Left colon (tissue), 2 donors: ENCODE results near the gene APC. TPM values are rescaled to one million over a fixed set of nuclear protein-coding genes. Genes with fewer than 3 reads are reported as not detected.
"Not testable (repeated sequence)": the region's sequence is repeated elsewhere in the genome, so short reads cannot be mapped to it uniquely, and the experiment has no call there.

Experiments used
- ATAC-seq: fragments of 200-7000 bp; cut with Tn5 transposase; one replicate; pipeline ENCODE4 v1.9.1; 2020; ENCODE audit warnings: mild to moderate bottlenecking, moderate library complexity
- DNase-seq, 2 donors: peaks; one replicate each; pipeline ENCODE4 v3.0.0-alpha.2; 2020
- intact Hi-C, 2 donors: fragments of 100-400 bp; cut with DNase I in 1 of 2; cut with micrococcal nuclease in 1 of 2; formaldehyde crosslinking; loops; one replicate each; pipeline versions ENCODE4 v1.11.2 to v1.14.0; 2022; cut with DNase I, micrococcal nuclease
- total RNA-seq, 2 donors: library from RNA; stranded (reverse); fragmentation: NEBNext Ultra II Directional; extraction: Animal tissue kit (Norgen Biotek cat#: 25700); gene quantifications; one replicate each; pipeline ENCODE4 v1.2.1, GENCODE V29; 2021
- donor health status: DM: no; HTN: no; CAD: no.
- donor health status: DM: yes; HTN: yes; CAD: no.

APC gene
- total RNA-seq, 2 donors from 2014 or later: 48.0 to 52.9 TPM

- intact Hi-C loops: no loop called here
- DNase-seq (no peak), ATAC-seq (no peak)
Observed at GRCh38 chr5:112710896-112711295, 26.8 kb upstream of the APC start.

- ATAC-seq (no peak), DNase-seq (no peak)
- intact Hi-C loops: no loop called here
Observed at GRCh38 chr5:112711436-112711835, 26.2 kb upstream of the APC start.

GRCh38 chr5:112713206-112713605 is 24.5 kb upstream of the APC start:
- ATAC-seq (no peak), DNase-seq (no peak)
- intact Hi-C loops: no loop called here

DNA sequence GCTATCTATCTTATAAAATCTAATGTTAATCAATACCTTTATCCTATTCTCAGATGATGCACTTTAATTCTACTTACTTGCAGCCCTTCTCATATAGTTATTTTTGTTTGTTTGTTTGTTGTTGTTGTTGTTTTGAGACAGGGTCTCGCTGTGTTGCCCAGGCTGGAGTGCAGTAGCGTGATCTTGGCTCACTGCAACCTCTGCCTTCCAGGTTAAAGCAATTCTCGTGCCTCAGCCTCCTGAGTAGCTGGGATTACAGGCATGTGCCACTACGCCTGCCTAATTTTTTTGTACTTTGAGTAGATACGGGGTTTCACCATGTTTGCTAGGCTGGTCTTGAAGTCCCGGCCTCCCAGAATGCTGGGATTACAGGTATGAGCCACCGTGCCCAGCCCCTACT is 20.8 kb upstream of the APC start:
- intact Hi-C loops: not testable (repeated sequence)

DNA sequence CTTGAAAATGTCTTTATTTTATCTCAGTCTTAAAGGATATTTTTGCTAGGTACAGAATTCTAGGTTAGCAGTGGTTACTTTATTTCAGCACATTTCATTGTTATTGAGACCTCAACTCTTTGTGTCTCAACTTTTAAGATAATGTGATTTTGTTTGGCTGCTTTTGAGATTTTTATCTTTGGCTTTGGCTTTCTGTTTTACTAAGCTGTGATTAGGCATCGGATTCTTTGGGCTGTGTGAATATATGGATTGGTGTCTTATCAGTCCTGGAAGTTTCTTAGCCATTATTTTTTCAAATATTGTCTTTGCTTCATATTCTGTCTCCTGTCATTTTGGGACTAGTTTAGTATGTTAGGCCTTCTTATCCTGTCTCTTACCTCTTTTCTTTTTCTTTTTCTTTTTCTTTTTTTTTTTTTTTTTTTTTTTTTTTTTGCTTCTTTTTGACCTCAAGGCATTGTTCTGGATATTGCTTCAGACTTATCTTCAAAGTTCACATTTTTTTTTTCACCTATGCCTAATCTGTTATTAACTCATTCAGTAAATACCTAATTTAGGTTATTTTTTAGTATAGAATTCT is 20.1 kb upstream of the APC start:
- intact Hi-C loops: no loop called here
- DNase-seq (no peak), ATAC-seq (no peak)

More for the DNA sequence above, 20.8 kb upstream of the APC start:
- ATAC-seq, DNase-seq: not testable (repeated sequence)

DNA sequence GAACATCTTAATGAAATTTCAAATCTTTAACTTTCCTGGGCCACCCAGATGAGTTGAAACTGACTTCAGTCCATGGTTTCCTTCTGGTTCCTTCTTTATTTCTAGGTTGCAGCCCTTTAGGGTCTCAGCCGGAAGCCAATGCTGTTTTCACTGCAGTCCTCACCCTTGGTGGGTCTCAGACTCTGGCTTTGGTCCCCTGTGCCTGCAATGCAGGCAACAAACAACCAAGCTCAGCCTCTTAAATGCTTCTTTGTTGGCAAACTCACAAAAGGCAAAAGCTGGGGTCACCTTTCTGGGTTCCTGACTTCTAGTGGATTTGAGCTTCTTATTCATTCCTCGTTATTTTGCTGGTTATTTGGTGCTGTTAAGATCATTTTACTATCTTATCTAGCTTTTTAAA is 19.3 kb upstream of the APC start:
- no peak for DNase-seq
- ATAC-seq: no peak
- intact Hi-C loops: no loop called here

GRCh38 chr5:112720576-112720975 is 17.1 kb upstream of the APC start:
- intact Hi-C loops: no loop called here
- ATAC-seq: no peak
- no peak for DNase-seq

DNA sequence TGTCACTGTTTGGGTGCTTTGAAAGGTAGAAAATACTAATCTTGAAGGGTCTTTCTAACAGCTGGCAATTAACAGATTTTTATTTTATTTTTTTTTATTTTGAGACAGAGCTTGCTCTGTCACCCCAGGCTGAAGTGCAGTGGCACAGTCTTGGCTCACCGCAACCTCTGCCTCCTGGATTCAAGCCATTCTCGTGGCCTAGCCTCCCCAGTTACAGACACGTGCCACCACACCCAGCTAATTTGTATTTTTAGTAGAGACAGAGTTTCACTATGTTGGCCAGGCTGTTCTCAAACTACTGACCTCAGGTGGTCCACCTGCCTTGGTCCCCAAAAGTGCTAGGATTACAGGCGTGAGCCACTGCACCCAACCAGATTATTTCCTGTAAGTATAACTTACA is 12.8 kb upstream of the APC start:
- intact Hi-C loops: no loop called here
- DNase-seq: no peak
- no peak for ATAC-seq

DNA sequence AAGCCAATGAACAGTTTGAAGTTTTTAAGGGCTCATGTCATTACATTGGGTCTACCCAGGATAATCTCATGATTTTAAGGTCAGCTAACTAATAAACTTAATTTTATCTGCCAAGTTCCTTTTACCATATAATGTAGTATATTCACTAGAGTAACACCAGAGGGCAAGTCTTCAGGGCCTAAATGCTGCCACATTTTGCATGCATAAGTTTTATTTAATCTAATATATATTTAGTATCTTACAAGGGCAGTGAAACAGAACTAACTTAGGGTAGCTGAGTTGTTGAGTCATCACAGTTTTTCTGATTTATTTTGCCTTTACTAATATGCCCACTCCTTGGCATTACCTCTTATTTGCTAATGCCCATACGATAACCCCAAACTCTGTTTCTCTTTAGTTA is 8.1 kb upstream of the APC start:
- no peak for ATAC-seq
- no peak for DNase-seq
- intact Hi-C loops: no loop called here

DNA sequence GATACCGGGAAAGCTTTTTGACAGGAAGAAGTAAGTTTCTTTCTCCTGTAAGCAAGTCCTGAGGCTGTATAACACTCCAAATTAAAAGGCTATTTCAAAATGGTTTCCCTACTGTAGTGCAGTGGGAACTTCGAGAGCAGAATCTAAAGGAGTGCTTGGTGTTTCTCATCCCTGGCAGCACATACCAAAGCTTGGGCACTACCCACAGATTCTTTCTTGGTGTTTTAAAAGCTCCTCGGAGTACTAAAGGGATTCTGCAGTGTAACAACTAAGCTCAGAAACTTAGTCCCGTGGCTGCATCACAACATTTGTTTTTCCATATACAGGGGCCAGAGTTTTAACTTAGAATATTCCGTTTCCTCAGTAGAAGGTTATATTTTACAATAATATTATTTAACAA is 5.6 kb upstream of the APC start:
- no peak for ATAC-seq
- intact Hi-C loops: no loop called here

GRCh38 chr5:112733586-112733985 is 4.1 kb upstream of the APC start:
- ATAC-seq: no peak
- intact Hi-C loops: no loop called here
- DNase-seq: no peak

More for the DNA sequence above, 5.6 kb upstream of the APC start:
- no peak for DNase-seq

DNA sequence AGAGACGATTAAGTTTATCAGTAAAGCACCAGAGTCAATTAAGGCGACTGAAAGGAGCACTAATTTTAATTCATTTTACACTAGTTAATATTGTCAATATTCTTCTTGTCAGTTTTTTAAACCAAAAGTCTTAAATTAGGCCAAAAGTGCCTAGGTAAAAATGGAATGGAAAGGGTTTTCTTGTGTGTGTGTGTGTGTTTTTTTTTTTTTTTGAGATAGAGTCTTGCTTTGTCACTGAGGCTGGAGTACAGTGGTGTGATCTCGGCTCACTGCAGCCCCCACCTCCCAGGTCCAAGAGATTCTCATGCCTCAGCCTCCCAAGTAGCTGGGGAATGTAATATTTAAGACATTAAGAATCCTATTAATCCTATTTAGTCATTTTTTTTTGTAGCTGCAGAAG is 3.1 kb upstream of the APC start:
- intact Hi-C loops: no loop called here
- ATAC-seq (no peak), DNase-seq (no peak)

- intact Hi-C loops: no loop called here
- DNase-seq (no peak), ATAC-seq (no peak)
Observed at GRCh38 chr5:112735702-112736101, 2.0 kb upstream of the APC start.

- ATAC-seq (peak; percentile 14), DNase-seq (no peak)
- intact Hi-C loops: no loop called here
Observed at GRCh38 chr5:112737070-112737462, 619 bp upstream of the APC start.

DNA sequence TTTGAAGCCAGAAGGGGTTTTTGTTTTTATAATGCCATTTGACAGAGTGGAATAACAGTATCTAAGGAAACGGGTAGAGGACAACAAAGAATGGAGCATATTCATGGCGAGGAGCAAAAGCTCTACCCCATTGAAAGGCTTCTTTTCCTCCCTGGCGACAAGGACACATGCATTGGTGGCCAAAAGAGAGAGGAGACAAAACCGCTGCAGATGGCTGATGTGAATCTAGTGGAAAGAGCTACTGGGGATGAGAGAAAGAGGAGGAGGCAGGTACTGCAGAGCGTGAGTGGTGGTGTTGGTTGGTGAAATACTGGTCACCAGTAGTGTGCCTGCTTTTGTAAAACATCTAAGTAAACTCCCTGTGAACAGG is 491 bp downstream of the APC start:
- DNase-seq: no peak
- intact Hi-C loops: no loop called here
- no peak for ATAC-seq

DNA sequence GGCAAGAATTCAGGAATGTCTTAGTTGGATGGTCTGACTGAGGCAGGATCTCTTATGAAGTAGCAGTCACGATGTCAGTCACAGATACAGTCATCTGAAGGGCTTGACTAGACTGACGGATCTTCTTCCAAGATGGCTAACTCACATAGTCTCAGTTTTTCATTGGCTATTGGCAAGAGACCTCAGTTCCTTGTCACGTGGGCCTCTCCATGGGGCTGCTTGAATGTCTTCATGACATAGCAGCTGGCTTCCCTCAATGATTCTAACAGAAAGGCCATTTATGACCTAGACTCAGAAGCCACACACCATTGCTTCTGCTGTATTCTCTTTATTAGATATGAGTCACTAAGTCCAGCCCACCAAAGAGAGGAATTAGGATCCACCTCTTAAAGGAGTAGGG is 4.7 kb downstream of the APC start:
- no peak for ATAC-seq
- intact Hi-C loops: loop anchor here in 1 of 2 donors (10.0 kb wide), 1 partner anchor 58 kb away; no protein-coding TSS in a partner anchor
- no peak for DNase-seq

- intact Hi-C loops: loop anchor here in 1 of 2 donors (10.0 kb wide), 1 partner anchor 59 kb away; no protein-coding TSS in a partner anchor
- no peak for DNase-seq
- no peak for ATAC-seq
Observed at GRCh38 chr5:112743631-112744030, 5.9 kb downstream of the APC start.

GRCh38 chr5:112752335-112752734 is 14.7 kb downstream of the APC start:
- intact Hi-C loops: loop anchor here in 1 of 2 donors (10.0 kb wide), 1 partner anchor 198 kb away; no protein-coding TSS in a partner anchor
- ATAC-seq (no peak), DNase-seq (no peak)

DNA sequence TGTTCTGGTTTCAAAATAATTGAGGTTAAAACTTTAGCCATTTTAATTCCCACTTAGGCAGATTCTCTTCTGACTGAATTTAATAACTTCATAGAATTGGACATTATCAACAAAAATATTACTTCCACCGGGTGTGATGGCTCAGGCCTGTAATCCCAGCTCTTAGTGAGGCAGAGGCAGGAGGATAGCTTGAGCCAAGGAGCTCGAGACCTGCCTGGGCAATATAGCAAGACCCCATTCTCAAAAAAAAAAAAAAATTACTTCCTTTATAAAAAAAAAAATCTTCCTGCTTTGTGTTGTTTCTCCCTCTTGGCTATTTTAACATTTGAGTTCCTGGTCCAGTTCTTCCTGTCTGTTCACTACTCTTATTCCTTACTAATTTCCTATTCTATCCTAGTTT is 18.0 kb downstream of the APC start:
- ATAC-seq (no peak), DNase-seq (no peak)
- intact Hi-C loops: loop anchor here (2.0 to 10.0 kb wide), 2 partner anchors 201 to 205 kb away; no protein-coding TSS in a partner anchor

GRCh38 chr5:112757468-112758208 is 20.0 kb downstream of the APC start:
- ATAC-seq (peak; percentile 89), DNase-seq (no peak)
- intact Hi-C loops: loop anchor here (2.0 to 10.0 kb wide), 2 partner anchors 203 to 207 kb away; no protein-coding TSS in a partner anchor
